ENCODE measurements around the gene NOP14.
"Not testable (repeated sequence)": the region's sequence is repeated elsewhere in the genome, so short reads cannot be mapped to it uniquely, and the experiment has no call there.

NOP14 gene

DNA sequence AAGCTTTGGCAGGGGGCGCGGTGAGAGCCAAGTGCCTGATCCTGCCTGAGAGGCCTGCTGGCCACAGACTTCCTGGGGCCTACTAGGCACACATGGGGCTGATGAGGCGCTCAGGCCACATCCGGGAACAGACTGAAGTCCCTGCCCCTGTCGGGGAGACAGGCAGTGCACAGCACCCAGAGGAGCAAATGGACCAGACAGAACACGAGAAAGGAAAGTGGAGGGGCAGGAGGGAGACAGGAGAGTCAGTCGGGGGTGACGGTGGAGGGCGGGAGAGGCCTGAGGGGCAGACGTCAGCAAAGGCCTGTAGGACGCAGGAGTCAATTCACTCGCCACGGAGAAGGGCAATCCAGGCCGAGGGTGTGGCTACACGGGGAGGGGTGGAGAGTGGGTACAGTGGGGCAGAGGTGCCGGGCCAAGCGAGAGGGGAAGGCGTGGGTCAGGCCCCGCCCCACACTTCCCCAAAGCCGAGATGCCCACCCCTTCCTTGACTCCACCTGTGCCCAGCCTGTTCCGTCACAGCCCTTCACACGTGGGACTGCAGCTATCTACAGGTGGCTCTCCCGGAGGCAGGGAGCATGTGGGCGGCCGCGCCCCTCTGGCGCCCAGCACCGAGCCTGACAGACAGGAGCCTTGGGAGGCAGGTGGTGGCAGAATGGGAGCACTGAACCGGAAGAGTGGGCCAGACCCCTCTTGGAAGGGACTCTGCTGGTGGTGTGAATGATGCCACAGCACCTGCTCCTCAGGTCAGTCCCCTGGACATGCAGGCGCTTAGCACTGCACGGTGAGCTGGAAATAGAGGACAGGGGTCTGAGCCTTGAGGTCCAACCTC, 20.5 kb downstream of the NOP14 start:
- DNase-seq (ENCODE audit: low read depth in 1 of 2, low spot score in 1 of 2): no peak

DNA sequence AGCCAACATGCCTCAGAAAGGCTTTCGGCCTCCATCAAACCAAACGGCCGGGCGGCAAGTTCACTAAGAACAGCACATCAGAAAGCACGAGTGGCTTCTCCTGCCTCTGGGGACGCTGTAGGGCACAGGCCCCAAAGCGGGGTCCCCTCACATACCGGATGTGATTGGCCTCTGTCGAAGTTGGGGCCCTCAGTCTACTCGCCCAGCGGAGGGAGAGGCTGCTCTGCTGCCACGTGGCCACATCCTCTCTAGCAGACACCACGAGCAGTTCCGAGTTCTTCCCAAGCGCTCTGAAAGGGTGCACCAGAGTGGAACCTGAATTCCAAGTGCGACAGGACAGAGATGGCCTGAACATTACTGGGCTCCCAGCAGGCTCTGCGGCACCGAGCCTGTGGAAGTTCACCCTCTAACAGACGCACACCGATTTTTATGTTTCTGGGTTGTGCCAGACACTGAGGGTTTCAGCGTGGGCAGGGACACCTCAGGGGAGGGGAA, 21.1 kb downstream of the NOP14 start:
- no peak for DNase-seq (ENCODE audit: low read depth in 1 of 2, low spot score in 1 of 2)

DNA sequence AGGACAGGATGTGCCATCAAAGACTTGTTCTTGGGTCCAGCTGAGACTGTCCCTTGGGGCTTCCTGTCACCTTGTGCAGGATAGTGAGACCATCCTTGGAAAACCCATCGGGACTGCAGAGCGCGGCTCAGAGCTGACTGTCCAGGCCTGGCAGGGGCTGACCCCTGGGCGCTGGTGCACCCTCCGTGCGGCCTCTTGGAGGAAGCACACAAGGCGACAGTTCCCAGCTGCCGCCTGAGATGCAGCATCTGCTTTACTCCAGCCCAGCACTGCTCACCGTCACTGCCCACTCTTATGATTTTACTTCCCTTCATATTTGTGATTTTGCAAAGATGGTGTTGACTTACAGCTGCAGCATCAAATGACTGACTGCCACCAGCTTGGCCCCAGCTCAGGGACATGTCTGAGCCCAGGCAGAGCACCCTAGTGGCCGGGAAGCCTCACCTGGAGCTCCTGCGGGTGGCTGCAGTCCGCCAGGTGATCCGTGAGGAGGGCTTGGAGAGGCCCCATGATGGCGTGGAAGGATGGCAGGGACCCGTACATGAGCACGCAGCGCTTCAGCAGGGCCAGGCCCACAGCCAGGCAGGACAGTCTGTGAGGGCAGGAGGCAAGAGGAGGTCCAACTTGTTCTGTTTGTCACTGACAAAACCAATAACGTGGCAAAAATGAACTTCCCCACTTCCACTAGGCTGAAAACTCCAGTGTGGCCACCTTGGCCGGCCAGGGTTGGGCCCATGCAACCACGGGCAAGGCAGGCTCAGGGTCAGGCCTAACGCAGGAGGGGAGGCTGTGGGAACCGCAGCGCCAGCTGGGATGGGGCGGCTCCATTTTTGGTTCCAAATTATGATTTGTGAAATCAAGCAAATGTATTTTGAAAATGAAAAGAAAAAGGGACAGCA, 21.8 kb downstream of the NOP14 start:
- DNase-seq (ENCODE audit: low read depth in 1 of 2, low spot score in 1 of 2): no peak

DNA sequence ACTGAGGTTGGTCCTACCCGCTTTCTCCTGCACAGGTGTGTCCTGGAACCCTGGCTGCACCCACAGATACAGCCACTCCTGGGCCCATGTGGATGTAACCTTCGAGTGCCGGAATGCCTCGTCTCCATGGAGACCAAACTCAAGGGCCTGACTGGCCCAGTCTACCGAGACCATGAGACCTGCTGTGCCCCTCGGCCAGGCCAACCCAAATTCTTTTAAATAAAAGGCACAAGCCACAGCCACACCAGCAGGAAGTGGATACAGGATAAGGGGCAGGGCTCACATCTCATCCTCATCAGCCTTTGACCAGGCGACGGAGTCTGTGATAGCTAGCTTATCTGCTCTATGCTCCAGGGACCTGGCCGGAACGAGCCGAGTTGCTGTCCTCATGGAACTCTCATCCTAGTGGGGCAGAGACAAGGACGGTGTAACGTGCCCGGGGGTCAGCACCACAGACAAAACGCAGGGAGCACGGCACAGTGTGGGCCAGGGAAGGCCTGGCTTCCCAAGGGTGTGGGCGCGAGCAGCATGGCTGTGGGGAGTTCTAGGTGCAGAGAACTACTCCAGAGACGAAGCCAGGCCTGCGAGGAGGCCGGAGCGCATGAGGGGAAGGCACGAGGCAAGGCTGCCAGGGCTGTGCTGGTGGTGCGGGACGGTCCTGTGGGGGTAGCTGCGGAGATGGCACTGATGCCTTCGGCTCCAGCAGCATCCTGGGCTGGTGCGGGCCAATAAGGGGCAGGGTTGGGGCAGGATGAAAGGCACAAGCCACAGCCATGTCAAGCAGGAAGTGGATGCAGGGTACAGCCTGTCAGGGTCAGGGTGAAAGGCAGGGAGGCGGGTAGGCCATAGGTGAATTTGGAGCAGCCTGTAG, 22.7 kb downstream of the NOP14 start:
- no peak for DNase-seq (ENCODE audit: low read depth in 1 of 2, low spot score in 1 of 2)

DNA sequence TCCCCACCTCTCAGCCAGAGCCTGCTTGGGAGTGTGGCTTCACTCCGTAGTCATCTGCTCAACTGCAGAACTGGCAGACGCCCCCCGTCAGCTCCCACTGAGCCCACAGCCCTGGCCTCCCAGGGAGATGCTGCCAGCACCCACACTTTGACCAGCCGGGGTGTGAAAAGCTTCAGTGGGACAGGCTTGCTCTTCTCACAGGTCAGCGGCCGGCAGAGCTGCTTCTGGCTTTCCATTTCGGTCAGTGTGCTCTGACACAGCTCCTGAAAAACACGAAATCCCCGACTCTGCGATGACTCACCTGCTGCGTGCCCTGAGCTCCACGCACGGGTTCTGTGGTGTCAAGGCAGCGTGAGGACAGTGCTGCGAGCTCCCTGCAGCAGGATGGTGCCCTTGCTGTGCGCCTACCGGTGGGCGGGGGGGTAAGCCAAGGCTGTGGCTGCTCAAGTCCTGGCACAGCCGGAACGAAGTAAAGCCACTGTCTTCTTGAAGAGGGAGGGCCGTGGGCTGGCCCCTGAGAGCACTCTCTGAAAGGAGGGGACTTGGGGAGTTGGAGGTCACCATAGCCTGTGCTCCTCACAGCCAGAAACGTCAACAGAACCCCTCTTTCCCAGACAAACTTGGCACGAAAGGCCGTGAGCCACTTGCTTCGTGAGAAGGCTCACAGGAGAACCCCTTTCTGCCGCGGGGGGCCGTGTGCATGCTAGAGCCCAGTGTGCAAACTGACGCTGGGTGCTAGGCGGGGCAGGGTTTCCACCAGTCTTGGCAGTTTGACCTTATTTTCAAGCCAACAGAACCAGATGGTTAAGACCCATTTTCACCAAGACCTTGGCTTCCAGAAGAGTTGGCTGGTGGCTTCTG, 23.6 kb downstream of the NOP14 start:
- no peak for DNase-seq (ENCODE audit: low read depth in 1 of 2, low spot score in 1 of 2)

DNA sequence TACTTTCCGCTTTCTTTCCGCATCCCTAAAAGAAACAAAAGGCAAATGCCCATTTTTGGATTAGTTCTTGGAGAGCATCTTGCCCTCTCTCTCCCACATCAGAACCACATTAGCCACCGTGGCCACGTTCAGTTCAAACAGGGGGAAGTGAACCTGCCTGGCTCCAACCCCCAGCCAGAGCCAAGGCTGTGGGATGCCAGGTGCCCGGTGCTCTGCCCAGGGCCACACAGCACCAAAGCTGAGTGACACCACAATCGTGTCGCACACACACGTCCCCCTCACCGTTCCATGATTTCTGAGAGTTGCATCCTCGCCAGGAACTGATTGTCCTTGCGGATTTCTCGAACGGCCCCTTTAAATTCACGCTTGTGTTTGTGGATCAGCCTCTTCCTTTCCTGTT, 24.3 kb downstream of the NOP14 start:
- no peak for DNase-seq (ENCODE audit: low read depth in 1 of 2, low spot score in 1 of 2)

DNA sequence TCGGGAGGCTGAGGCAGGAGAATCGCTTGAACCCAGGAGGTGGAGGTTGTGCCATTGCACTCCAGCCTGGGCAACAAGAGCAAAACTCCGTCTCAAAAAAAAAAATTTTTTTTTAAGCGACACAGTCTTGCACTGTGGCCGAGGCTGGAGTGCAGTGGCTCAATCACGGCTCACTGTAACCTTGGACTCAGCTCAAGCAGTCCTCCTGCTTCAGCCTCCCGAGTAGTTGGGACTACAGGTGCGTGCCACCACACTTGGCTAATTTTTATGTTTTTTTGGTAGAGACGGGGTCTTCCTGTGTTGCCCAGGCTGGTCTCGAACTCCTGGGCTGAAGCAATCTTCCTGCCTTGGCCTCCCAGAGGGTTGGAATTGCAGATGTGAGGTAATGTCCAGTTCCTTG, 24.8 kb downstream of the NOP14 start:
- not testable (repeated sequence) for DNase-seq (ENCODE audit: low read depth in 1 of 2, low spot score in 1 of 2)

DNA sequence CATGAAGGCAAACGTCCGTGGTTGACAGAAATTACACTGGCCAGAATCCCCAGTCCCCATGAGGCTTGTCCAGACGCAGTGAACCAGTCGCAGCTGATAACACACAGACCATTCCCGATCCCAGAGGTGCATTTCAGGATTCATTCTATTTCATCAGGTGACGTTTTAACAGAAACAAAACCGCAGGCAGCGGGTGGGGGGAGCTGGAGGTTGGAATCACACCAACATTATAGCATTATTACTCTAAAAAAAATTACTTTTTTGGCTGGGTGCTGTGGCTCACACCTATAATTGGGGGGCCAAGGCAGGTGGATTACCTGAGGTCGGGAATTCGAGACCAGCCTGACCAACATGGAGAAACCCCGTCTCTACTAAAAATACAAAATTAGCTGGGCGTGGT, 25.2 kb downstream of the NOP14 start:
- no peak for DNase-seq (ENCODE audit: low read depth in 1 of 2, low spot score in 1 of 2)

DNA sequence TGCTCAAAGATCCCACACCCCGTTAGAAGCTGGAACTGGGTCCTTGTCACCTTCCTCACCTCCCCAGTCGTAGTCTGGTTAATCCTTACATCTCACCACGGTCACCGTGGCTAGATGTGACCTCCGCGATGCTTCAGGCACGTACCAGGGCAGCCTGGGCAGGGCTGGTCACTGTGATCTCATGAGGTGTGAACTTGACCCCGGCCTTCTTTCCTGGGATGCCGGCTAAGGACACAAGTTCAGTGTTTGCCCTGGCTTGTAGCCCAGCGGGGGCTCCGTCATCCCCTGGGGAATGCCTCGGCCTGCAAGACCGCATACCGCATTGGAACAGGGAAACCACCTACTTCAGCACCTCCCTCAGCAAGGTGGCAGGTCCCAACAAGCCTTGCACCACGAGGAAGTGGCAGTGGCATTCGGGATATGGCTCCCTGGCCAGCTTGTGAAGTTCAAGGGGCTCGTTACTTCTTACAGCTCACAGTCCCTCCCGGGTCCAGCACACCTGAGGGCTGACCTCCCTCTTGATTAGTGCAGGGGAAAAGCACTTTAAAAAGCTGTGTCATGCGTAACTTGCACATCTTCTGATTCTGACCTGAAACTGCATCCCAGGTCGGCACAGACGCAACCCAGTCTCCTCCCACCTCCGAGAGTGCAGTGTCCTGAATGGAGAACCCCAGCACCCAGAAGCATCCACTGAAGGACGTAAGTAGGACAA, 25.9 kb downstream of the NOP14 start:
- no peak for DNase-seq (ENCODE audit: low read depth in 1 of 2, low spot score in 1 of 2)

DNA sequence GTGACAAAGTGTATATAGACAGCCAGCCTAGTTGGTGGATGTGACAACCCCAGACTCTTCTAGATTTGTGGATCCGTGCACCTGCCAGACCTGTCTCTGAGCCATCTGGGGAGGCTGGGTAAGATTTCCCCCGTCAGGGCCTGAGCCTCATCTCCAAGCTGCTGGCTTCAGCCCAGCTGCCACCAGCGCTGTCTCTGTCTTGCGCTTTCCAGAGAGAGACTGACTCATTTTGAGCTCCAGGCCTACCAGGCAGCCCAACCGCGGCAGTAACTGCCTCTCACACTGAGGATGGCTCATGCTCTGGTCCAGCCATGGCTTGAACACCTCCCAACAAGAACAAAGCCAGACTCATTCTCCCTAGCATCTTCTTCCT, 26.4 kb downstream of the NOP14 start:
- no peak for DNase-seq (ENCODE audit: low read depth in 1 of 2, low spot score in 1 of 2)

DNA sequence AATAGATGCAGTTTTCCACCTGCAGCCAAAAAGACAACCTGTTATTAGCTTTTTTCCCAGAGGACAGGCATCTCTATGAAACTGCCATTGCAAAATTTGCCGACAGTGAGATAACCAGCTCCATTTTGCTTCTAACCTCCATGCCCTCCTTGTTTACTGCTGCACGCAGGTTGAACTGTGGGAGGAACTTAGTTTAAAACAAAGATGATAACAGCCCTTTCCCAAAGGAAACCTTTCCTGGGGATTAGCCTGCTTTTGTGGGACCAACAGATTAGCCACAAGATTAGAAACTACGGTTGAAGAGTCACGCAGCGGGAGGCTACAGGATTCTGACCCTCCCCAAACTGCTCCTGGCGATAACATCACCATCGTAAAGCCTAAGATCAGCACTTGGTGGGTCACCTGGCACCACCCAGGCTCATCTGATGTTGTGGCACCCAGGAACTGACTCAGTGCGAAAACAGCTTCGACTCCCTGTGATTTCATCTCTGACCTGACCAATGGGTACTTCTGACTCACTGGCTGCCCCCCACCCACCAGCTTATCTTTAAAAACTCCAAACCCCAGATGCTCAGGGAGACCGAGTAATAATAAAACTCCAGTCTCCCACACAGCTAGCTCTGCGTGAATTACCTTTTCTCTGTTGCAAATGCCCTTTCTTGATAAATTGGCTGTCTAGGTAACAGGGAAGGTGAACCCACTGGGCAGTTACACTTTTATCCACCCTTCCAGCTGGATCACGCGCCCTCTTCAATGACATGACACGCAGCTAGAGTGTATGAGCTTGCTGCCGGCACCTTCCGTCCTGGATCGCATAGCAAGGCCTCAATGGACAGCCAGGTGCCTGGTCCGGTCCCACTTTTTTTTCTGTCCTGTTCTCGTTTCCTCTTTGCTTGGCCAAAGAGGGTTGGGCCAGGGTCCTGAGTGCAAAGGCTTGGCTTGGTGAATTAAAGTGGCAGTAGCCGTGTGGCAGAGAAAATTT, 27.2 kb downstream of the NOP14 start:
- no peak for DNase-seq (ENCODE audit: low read depth in 1 of 2, low spot score in 1 of 2)

DNA sequence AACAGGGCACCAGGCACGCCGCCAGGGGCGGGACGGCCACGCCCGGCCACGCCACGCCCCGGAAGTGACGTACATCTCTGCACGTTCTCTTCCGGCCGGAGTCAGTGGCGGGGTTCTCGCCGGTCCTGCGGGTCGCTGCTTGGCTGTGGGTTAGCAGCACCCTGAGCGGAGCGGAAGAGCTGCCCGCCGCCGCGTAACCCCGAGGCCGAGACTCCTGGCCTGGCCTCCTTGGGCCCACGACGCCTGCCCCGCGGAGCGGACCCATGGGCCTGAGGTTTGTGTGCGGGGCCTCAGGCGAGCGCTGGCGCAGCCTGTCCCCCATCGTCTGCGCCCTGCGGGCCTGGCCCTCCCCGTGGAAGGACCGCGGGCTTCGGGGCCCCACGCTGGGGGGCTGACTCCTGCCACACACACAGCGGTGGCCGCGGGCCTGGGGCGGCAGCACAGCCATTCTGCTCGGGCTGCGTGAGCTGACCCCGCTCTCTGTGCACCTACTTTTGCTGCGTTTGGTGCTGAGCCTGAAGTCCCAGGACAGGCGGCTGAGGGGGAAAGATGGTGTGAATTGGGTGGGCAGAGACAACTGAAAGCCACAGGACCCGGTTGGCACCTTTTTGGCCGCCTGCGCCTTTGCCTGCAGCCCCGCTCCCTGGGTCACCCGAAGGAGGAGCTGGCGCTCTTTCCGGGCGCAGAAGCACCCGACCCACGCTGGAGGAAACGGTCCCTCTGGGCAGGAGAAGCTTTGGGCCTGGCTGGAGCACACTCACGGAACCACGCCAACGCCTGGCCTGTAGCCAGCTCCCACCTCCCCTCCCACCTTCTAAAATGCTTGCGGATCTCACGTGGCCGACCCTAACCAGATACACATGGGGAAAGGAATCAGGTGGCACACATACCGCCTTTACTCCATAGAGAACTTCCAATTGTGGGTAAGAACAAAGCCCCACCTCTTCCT, 28.1 kb downstream of the NOP14 start:
- peak; percentile 93 to 98 for DNase-seq (ENCODE audit: low read depth in 1 of 2, low spot score in 1 of 2)

DNA sequence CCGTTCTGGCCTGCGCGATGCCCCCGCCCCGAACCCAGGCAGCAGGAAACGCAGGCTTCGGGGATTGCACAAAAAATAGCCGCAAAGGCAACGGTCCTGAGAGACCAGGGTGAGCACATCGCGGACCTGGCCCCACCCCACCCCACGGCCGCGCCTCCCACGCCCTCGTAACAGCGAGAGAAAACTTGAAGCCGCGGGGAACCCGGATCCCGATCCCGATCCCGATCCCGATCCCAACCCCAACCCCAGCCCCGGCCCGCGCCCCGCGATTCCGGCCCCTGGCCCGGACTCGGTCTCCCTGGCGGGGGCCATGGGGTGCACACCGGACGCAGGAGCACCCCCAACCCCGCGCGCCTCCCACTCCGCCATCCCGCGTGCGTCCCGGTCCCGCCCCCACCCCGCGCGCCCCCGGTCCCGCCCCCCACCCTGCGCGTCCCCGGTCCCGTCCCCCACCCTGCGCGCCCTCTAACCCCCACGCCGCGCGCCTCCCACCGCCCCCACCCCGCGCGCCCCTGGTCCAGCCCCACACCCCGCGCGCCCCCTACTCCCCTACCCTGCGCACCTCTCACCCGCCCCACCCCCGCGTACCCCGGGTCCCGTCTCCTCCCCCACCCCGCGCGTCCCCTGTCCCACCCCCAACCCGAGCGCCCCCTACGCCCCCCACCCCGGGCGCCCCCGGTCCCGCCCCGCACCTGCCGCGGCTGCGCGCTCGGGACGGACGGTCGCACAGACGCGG, 29.0 kb downstream of the NOP14 start:
- no peak for DNase-seq (ENCODE audit: low read depth in 1 of 2, low spot score in 1 of 2)

DNA sequence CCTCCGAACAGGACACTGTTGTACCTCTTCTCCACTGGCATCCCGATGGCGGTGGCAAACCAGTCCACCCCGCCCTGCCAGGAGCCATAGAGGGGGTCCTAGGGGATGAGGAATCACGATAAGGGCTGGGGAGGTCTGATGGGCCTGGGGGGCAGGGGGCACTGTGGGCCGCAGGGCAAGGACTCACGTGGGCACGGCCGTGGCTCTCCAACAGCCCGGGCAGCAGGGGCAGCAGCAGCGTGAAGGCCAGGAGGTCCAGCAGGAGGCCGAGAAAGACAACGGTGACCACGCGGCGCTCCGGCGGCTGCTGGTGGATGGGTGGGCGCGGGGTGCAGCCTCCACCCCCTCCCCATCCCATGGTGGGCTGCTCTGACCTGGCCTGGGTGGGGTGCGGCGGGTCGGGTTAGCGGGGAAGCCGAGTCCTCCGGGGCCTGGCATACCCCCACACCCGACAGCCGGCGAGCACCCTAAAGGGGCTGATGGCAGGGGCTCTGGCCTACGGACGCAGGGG, 29.6 kb downstream of the NOP14 start:
- no peak for DNase-seq (ENCODE audit: low read depth in 1 of 2, low spot score in 1 of 2)

DNA sequence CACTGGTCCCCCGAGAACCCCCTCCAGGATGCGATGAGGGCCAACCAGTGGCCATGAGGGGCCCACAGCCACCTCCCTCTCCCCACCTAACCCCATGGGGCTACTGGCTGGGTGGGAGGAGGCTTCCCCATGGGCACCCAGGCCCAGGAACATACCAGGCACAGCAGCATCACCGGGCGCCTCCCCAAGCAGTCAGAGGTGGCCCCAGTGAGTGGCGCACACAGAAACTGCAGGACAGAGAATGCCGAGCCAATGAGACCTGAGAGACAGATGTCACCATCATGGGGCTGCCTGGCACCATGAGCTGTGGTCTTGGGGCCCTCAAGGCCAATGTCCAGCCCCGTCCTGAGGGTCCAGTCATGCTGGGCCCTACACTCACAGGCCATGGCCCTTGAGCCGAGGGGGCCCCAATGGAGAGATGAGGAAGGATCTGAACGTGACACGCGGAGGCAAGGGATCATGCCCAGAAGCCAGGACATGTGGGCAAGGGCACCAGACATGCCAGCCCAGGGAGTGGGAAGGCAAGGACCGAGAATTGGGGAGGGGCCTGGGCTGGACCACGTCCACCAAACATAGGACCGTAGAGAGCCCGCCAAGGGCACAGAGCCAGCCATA, 30.1 kb downstream of the NOP14 start:
- no peak for DNase-seq (ENCODE audit: low read depth in 1 of 2, low spot score in 1 of 2)
